ENCODE data around the gene QRICH2.
"Not testable (repeated sequence)": the region's sequence is repeated elsewhere in the genome, so short reads cannot be mapped to it uniquely, and the experiment has no call there.

QRICH2 gene

DNA sequence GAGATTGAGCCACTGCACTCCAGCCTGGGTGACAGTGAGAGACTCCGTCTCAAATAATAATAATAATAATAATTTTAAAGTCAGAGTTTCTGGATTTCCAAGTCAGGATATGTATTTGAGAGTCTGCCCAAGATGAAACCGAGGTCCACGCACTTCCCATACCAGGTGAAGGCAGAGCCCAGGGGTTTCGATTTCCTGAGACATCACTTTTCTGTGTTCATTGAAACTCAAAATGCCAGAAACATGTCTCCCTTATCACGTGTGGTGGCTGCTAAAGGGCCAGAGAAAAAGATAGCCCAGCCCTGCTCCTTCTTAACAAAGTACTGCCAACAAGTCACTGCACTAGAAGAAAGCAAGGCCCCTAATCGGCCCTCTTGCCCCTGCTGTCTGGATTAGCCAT, 57.9 kb downstream of the QRICH2 start:
- DNase-seq (ENCODE audit: low read depth in 2 of 2): no peak

DNA sequence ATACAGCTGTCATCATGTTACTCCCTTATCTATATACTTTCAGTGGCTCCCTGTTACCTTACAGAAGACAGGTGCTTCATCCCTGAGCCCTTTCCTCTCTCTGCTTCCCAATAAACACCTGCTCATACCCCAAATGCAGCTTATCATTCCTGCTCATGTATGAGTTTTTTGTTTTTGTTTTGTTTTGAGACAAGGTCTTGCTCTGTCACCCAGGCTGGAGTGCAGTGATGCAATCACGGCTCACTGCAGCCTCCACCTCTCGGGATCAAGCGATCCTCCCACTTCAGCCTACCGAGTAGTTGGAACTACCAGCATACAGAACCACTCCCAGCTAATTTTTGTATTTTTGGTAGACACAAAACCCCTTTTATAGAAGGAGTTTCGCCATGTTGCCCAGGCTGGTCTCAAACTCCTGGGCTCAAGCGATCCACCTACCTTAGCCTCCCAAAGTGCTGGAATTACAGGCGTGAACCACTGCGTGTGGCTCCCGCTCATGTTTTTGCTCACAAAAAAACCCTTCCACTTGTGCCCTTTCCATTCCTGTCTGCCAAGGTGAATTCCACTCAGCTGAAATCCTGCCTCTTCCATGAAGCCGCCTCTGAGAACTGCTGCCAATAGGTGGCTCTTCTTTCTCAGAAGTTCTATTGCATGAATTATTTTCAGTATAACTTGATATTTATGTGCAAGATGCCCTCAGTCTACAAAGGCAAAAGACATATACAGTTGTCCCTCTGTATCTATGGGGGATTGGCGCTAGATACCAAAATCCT, 59.9 kb downstream of the QRICH2 start:
- DNase-seq (ENCODE audit: low read depth in 2 of 2): no peak

DNA sequence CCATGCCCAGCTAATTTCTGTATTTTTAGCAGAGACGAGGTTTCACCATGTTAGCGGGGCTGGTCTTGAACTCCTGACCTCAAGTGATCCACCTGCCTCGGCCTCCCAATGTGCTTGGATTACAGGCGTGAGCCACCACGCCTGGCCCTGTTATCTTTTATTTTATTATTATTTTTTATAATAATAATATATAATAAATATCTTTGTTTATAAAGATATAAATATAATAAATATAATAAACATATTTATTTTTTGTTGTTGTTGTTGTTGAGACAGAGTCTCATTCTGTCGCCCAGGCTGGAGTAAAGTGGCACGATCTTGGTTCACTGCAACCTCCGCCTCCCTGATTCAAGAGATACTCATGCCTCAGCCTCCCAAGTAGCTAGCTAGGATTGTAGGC, 60.8 kb downstream of the QRICH2 start:
- no peak for DNase-seq (ENCODE audit: low read depth in 2 of 2)

DNA sequence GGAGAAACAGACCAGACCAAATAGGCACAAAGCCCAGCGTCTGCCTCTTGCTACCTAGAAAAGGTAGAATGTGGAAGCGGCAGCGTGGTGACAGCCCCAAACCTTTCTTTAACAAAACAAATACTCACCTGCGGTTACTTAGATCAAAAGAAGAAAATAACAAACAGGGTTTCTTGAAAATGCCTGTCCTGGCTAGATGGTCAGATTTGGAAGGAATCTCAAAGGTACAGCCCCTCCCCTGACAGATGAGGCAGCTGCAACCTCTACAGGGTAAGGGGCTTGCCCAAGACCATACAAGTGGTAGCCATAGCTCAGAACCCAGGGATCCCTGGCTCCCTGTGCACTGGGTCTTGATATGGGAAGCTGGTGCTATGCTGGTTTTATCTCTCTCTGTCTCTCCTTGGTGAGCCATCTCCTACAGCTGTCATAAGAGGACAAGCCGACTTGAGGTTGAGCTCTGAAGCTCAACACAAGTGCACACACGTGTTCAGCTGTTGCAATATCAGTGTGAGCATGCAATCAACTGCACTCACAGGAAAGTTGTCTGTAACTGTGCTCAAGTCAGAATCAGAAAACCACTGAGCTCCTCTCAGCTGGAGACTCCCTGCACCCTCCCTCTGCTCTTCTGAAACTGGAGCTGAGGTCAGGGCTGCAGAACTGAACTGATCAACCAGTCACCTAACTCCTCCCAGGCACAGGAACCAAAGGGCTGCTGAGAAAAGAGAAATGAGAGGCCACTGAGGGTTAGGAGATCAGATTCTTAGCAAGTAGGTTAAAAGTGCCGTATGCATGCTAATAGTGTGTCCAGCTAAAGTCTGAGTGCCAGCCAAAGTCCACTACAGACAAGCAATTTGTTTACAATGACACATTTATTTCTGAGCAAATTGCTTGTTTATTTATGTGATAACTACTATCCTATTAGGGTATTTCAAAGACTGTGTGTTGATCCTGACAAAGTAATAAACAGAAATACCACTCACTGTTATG, 61.7 kb downstream of the QRICH2 start:
- no peak for DNase-seq (ENCODE audit: low read depth in 2 of 2)

DNA sequence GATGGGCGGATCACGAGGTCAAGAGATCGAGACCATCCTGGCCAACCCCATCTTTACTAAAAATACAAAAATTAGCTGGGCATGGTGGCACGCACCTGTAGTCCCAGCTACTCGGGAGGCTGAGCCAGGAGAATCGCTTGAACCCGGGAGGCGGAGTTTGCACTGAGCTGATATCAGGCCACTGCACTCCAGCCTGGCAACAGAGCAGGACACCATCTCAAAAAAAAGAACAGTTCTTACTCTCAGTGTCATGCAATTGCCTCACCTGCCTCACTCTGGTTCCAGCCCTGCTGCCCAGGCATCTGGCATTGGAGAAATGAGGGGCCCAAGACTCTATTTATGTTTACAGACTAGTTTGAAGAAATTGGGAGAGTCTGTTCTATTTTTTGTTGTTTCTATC, 63.4 kb downstream of the QRICH2 start:
- not testable (repeated sequence) for DNase-seq (ENCODE audit: low read depth in 2 of 2)

DNA sequence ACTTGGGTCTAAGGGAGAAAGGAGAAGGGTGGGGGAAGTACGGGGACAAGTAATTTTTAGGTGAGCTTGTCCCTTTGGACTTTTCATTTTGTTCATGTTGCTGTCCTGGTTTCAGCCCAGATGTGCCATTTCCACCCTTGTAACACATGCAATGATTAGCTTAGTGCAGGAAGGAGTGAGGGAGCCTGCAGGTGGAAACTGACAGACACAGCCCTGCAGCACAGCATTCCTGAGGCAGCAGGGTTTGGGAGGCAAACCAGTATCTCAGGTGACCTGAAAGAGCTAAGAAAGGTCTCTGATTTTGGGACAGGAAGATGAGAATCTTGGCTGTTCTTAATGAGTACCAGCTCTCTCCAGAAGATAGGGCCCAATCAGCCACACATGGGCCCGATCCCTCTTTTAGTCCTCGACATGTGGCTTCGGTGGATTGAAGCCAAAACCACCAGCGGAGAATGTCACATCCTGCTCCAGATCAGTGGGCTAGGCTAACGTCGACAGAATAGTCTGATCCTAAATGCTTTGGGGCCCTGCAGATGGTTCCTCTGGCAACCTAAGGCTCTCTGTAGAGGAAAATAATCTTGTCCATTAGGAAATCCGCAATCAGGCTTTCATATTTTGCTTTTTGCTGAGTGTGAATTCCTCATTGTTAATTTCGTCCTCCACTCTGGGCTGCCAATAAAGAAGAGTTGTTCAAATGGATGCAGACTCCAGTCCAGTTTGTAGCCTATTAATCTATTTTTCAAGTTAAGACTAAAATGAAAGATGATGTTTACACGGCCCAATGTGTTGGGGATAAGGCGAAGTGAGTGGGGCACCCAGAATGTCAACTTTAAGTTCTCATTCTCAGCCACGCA, 64.0 kb downstream of the QRICH2 start:
- DNase-seq (ENCODE audit: low read depth in 2 of 2): peak; percentile 41 to 52

DNA sequence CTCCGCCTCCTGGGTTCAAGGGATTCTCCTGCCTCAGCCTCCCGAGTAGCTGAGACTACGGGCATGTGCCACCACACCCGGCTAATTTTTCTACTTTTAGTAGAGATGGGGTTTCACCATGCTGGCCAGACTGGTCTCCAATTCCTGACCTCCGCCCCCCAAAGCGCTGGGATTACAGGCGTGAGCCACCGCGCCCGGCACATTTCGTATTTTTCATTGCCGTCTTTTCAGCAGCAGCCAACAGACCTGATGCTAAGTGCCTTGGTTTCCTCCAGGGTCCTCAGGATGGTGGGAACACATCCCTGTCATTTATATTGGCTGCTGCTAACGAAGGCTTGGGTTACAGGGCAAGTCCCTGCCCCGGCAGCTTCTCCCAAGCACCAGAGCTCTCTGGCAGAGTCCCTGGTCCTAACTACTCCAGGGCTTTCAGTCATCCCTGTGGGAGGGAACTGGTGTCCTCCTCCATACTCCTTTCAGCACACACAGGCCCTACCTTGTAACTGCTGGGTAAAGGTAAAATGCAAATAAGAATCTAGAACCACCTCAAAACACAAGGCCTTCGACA, 66.3 kb downstream of the QRICH2 start:
- DNase-seq (ENCODE audit: low read depth in 2 of 2): no peak

DNA sequence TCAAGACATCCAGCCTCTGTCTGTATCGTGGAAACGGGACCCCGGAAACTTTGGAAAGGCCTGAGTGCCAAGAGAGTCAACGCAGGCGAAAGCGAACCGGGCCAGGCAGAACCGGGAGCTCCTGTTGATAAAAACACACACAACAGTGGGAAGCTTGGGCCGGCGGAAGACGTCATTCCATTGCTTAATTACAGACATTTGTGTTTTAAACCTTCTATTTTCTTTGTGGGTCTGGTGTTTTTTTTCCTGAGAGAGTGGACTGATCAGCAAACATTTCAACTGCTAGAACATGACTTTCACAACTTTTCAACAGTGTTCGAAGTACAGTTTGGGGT, 66.9 kb downstream of the QRICH2 start:
- no peak for DNase-seq (ENCODE audit: low read depth in 2 of 2)

DNA sequence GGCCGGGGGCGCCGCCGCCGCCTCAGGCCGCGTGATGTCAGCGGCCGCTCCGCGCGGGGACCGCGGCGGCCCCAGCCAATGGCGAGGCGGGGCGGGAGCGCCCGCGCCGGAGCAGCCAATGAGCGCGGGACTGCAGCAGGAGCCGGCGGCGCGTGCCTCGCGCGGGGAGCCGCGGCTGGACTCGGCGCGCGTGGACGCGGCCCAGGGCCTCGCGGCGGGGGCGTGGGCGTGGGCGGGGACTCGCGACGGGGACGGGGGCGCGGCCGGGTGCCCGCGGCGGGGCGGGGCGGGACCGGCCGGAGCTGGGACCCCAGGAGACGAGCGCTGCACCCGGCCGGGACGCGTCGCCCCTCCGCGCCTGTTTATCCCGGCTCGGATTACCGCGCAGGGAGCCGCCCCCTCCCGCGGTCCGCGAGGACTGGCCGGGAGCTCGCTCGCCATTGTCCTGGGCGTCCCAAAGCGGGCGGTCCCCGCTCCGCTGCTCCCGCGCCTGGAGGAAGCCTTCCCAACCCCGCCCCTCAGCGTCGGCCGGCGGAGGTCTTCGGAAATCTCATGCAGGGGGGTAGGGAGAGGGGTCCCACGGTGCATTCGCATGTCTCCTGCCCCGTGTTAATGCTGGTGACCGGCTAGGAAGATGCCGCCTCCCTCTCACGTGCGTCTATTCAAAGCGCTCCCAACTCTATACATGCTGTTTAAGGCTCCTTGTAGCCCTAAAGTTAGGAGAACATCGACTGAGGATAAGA, 67.4 kb downstream of the QRICH2 start, which contains the start of gene RNF157:
Gene RNF157, minus strand, starts transcription at position 33 of the 743 bp plus-strand sequence. CDS start 253 bp downstream, outside the sequence.
- no peak for DNase-seq (ENCODE audit: low read depth in 2 of 2)

DNA sequence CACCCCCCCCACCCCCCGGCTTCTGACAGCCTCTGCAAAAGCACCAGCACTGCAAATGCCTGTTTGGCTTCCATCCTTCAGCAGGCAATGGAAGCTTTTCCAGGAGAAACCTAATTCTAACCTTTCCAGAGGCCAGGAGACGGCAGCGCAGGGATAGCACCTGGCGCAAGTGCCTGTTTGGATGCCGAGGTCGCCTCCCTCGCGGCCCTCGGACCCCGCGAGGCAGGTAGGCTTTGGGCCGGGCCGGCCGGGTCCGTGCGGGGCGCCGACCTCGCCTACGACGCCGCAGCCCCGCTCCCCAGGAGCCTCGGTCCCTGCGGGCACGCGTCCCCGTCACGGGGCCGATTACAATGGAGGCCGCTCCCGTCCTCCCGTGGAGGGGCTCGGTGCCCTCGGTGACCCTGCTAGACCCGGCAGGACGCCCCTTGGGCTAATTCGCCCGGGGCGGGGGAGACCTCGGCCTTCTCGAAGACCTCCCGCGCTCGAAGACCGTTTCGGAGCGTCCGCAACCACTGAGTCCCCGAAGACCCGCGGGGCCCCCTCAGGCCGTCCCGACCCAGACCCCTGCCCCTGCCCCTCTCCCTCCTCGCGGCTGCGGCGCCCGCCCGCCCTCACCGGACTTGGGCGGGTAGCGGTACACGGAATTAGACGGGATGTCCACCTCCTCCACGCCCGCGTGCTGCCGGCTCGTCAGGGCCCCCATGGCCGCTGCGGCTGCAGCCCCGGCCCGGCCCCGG, 68.4 kb downstream of the QRICH2 start:
- no peak for DNase-seq (ENCODE audit: low read depth in 2 of 2)

DNA sequence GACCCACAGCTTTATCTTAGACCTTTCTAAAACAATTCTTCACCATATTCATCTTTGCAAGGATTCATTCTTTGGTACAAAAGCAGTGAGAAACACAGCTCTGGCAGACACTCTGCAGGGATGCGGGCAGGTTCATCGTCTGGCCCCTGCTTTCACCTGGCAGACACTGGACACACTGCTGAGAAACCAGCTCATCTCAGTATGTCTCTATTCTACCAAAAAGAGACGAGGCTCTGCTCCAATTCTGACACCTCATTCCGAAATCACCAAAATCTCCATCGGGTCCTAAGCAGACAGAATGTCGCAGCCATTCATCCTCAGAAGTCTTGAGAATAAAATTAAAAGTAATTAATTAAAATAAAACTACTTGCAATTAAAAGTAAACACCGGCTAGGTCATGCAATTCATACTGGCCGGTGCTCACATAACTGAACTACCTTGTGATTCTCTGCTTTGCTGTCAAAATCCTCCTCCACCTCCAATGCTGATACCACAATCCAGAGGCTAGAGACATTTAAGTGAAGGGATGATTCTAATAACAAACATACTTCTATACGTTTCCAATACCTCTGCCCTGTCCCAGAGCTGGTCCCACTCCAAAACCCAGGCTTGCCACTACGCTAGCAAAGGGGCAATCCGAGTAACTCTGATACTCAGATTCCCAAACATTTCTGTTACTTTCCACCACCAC, 69.1 kb downstream of the QRICH2 start:
- no peak for DNase-seq (ENCODE audit: low read depth in 2 of 2)

DNA sequence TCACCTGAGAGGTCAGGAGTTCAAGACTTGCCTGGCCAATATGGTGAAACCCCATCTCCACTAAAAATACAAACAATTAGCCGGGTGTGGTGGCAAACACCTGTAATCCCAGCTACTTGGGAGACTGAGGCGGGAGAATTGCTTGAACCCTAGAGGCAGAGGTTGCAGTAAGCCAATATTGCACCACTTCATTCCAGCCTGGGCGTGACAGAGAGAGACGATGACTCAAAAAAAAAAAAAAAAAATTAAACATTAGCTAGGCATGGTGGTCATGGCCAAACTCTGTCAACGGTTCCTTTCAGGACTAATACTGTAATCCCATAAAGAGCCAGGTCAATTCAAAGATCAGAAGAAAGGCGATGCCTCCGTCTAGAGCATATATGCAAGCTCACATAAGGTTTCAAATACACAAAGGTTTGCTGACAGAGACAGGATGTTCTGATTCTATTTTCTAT, 70.2 kb downstream of the QRICH2 start:
- DNase-seq (ENCODE audit: low read depth in 2 of 2): no peak

DNA sequence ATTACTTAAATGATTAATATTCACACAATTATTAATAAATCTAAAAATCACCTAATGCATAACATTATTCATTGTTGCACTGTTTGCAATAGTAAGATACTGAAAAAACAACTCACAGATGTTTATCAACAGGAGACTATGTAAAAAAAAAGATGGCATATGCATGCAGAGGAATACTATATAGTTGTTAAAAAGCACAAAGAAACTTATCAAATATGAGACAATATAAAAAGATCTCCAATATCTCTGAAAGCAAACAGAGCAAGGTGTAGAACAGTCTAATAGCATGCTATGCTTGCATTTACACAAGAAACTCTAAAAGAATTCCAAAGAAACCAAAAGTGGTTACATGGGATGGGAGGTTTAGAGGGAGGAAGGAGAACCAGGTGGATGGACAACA, 71.5 kb downstream of the QRICH2 start:
- DNase-seq (ENCODE audit: low read depth in 2 of 2): no peak

DNA sequence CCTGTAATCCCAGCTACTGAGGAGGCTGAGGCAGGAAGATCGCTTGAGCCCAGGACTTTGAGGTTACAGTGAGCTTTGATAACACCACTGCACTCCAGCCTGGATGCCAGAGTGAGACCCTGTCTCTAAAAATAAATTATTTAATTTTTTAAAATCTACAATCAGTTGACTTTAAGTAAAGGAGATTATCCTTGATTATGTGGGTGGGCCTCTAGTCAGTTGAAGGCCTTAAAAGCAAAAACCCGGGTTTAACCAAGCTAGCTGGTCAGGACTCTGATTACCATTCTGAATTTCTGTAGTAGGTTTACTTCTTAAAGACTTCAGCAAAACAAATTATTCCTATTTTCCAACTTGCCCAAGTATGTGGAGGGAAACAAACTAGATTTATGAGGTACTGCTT, 72.2 kb downstream of the QRICH2 start:
- DNase-seq (ENCODE audit: low read depth in 2 of 2): no peak

DNA sequence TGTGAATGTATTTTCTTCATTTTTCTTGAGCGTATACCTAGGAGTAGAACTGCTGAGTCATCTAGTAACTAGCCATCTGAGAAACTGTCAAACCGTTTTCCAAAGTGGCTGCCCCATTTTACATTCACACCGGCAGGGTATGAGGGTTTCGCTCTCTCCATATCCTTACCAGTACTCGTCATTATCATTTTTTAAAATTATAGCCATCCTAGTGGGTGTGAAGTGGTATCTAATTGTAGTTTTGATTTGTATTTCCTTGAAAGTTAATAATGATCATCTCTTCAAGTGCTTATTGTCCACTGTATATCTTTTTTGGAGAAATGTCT, 73.8 kb downstream of the QRICH2 start:
- DNase-seq (ENCODE audit: low read depth in 2 of 2): no peak

DNA sequence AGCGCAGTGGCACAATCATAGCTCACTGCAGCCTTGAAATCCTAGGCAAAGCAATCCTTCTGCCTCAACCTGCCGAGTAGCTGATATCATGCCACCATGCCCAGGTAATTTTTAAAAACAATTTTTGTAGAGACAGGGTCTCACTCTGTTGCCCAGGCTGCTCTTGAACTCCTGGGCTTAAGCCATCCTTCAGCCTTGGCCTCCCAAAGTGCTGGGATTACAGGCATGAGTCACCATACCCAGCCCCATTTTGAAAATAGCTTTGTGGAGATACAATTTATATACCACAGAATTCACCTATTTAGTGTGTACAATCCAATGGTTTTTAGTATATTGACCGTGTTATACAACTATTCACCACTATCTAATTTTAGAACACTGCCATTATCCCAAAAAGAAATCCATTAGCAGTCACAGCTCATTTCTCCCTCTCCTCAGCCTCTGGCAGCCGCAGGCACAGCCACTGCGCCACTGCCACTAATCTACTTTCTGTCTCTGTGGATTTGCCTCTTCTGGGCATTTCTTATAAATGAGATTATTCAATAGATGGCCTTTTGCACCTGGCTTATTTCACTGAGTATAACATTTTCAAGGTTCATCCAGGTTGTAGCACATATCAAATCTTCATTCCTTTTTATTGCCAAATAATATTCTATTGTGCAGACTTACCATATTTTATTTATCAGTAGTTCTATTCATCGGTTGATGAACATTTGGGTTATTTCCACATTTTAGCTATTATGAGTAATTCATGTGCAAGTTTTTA, 74.3 kb downstream of the QRICH2 start:
- DNase-seq (ENCODE audit: low read depth in 2 of 2): no peak

DNA sequence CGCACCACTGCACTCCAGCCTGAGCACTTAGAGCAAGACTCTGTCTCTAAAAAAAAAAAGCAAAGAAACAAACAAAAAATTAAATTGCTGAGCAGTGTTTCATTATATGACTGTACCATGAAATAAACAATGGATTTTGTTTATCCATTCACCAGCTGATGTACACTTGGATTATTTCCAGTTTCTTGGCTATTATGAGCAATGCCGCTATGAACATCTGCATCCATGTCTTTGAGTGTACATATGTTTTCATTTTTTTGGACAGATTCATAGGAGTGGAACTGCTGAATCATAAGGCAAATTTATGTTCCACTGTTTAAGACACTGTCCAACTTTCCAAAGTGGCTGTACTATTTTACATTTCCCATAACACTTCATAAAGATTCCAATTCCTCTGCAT, 75.7 kb downstream of the QRICH2 start:
- peak; percentile 82 for DNase-seq (ENCODE audit: low read depth in 2 of 2)

DNA sequence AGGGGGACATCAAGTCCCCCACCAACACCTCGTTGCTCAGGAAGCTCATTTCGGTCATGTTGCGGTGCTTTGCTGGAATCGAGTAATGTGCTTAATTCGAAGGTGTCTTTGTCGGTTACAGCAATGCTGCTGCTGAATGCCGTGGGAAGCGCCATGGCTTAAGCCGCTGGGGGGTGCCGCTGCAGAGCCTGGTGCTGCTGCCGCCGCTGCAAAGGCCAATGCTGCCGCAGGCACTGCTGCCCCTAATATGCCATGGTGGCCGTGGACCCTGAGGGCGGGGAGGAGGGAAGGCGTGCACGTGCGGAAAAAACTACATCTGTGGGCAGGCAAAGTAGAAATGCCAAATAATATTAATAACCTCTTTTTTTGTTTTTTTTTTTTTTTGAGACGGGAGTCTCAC, 81.3 kb downstream of the QRICH2 start:
- DNase-seq (ENCODE audit: low read depth in 2 of 2): not testable (repeated sequence)

Measured in fibroblast of skin of left biceps (primary cell).